ENCODE measurements around the gene CTSW. TPM values are rescaled to one million over a fixed set of nuclear protein-coding genes. Genes with fewer than 3 reads are reported as not detected.

CTSW gene
- total and polyA plus RNA-seq, 2 donors (not counting 1 experiment from before 2014, with no cell fraction given), result 0.84 to 4.6 TPM

GRCh38 chr11:65917077-65917433, 37.4 kb downstream of the CTSW start:
- Histone ChIP-seq H3K4me3 (ENCODE audit: control extremely low read depth in 1 of 5, extremely low read depth in 1 of 5, insufficient read depth in 1 of 5, low read depth in 2 of 5, low read length in 4 of 5) (no peak overlapping the region), H4K20me1 (ENCODE audit: control insufficient read depth, insufficient read depth, low read length, poor library complexity, severe bottlenecking) (peaks cover 4% of the 10 kb centered on the region), H3K9ac (ENCODE audit: low read length) (no peak overlapping the region), H3K79me2 (ENCODE audit: control insufficient read depth, insufficient read depth, low read length) (peaks cover 47% of the 10 kb centered on the region), H3K9me3 (ENCODE audit: control extremely low read depth in 1 of 3, control insufficient read depth in 2 of 3, insufficient read depth in 1 of 3, low read length in 2 of 3) (no peaks in the 10 kb centered on the region), H3K4me1 (ENCODE audit: control insufficient read depth in 2 of 2, insufficient read depth in 2 of 2, low read length in 2 of 2) (peaks cover 19 to 50% of the 10 kb centered on the region in 2 donors), H3K4me2 (replicated peaks; ENCODE audit: low read depth, low read length, poor library complexity, severe bottlenecking) (peak overlapping the region; percentile 97), H3K36me3 (replicated peaks in 1 of 2; ENCODE audit: control extremely low read depth in 1 of 2, control insufficient read depth in 1 of 2, extremely low read depth in 1 of 2, insufficient read depth in 2 of 2, low read length in 1 of 2) (peaks cover 0 to 7% of the 10 kb centered on the region in 2 experiments), H3K27ac (ENCODE audit: low read length in 2 of 2) (no peak overlapping the region), H3K27me3 (replicated peaks in 1 of 4; ENCODE audit: control extremely low read depth in 1 of 4, control insufficient read depth in 3 of 4, insufficient read depth in 4 of 4, low read length in 3 of 4) (peaks cover 0 to 1% (median 0%) of the 10 kb centered on the region in 4 experiments), H2AFZ (ENCODE audit: insufficient read depth, low read depth, low read length, poor library complexity, severe bottlenecking) (no peak overlapping the region)
- intact Hi-C loops (cut with micrococcal nuclease), result no loop called here
- no peak for ATAC-seq (ENCODE audit: low read depth)
- TF ChIP-seq CTCF (IDR thresholded peaks at IDR 0.05), result no peak
- TF ChIP-seq EZH2 (IDR thresholded peaks at IDR 0.05; ENCODE audit: borderline replicate concordance, insufficient read depth, low read depth, low read length, poor library complexity, severe bottlenecking), result no peak
- no peak for DNase-seq
- Mint-ChIP-seq H3K27ac (peak overlapping the region; percentile 67), H3K4me1 (peaks cover 44% of the 10 kb centered on the region), H3K4me3 (peak overlapping the region; percentile 89), H3K27me3 (no peaks in the 10 kb centered on the region), H3K9me3 (ENCODE audit: insufficient read depth) (no peaks in the 10 kb centered on the region)
- ChIA-PET POLR2A (interaction anchor here (0.8 to 2.5 kb wide), 2 partner anchors 26 to 196 kb away, joined by 5 to 13 read pairs; partner anchors contain the start of genes CCDC85B and RNASEH2C), CTCF (interaction anchor here (1.9 to 2.1 kb wide), 2 partner anchors 27 to 32 kb away, joined by 12 to 15 read pairs; partner anchors contain the start of genes CCDC85B and FIBP)
- 100% methylated on average over 3 of the region's 3 CpGs for WGBS (ENCODE audit: insufficient coverage)

GRCh38 chr11:65917434-65918210, 38.0 kb downstream of the CTSW start:
- POLR2A ChIA-PET, result interaction anchor here (0.6 to 2.5 kb wide), 8 partner anchors 10 to 350 kb away, joined by 3 to 13 read pairs (median 5); partner anchors contain the start of genes CCDC85B, FIBP and RNASEH2C
- Histone ChIP-seq H3K36me3 (replicated peaks in 1 of 2; ENCODE audit: control extremely low read depth in 1 of 2, control insufficient read depth in 1 of 2, extremely low read depth in 1 of 2, insufficient read depth in 2 of 2, low read length in 1 of 2) (peaks cover 2 to 13% of the 10 kb centered on the region in 2 experiments), H3K4me3 (ENCODE audit: control extremely low read depth in 1 of 5, extremely low read depth in 1 of 5, insufficient read depth in 1 of 5, low read depth in 2 of 5, low read length in 4 of 5) (peak overlapping the region; percentile 83 to 99 (median 93)), H2AFZ (ENCODE audit: insufficient read depth, low read depth, low read length, poor library complexity, severe bottlenecking) (peak overlapping the region; percentile 77), H3K4me1 (ENCODE audit: control insufficient read depth in 2 of 2, insufficient read depth in 2 of 2, low read length in 2 of 2) (peaks cover 19 to 50% of the 10 kb centered on the region in 2 donors), H3K79me2 (ENCODE audit: control insufficient read depth, insufficient read depth, low read length) (peaks cover 42% of the 10 kb centered on the region), H3K27ac (ENCODE audit: low read length in 2 of 2) (peak overlapping the region in 1 of 2 donors; percentile 66), H3K9ac (ENCODE audit: low read length) (peak overlapping the region; percentile 96), H4K20me1 (ENCODE audit: control insufficient read depth, insufficient read depth, low read length, poor library complexity, severe bottlenecking) (peaks cover 4% of the 10 kb centered on the region), H3K4me2 (replicated peaks; ENCODE audit: low read depth, low read length, poor library complexity, severe bottlenecking) (peak overlapping the region; percentile 97), H3K9me3 (ENCODE audit: control extremely low read depth in 1 of 3, control insufficient read depth in 2 of 3, insufficient read depth in 1 of 3, low read length in 2 of 3) (no peaks in the 10 kb centered on the region), H3K27me3 (replicated peaks in 1 of 4; ENCODE audit: control extremely low read depth in 1 of 4, control insufficient read depth in 3 of 4, insufficient read depth in 4 of 4, low read length in 3 of 4) (no peaks in the 10 kb centered on the region)
- CTCF ChIA-PET, result interaction anchor here (0.9 to 2.1 kb wide), 5 partner anchors 19 to 75 kb away, joined by 3 to 15 read pairs (median 4); partner anchors contain the start of genes CCDC85B and FIBP
- TF ChIP-seq EZH2 (IDR thresholded peaks at IDR 0.05; ENCODE audit: borderline replicate concordance, insufficient read depth, low read depth, low read length, poor library complexity, severe bottlenecking) (no peak), CTCF (IDR thresholded peaks at IDR 0.05) (no peak)
- intact Hi-C loops (cut with micrococcal nuclease), result loop anchor here (2.0 kb wide), 1 partner anchor 59 kb away; the partner anchor contains the start of gene CFL1
- ATAC-seq (ENCODE audit: low read depth) (no peak), DNase-seq (no peak)
- Mint-ChIP-seq H3K4me1 (peaks cover 44% of the 10 kb centered on the region), H3K27me3 (no peaks in the 10 kb centered on the region), H3K9me3 (ENCODE audit: insufficient read depth) (no peaks in the 10 kb centered on the region), H3K4me3 (peak overlapping the region; percentile 89), H3K27ac (peak overlapping the region; percentile 87)
- WGBS (ENCODE audit: insufficient coverage), result 95% methylated on average over 33 of the region's 35 CpGs

All from B cell (primary cell).